Kidney tubule cell (primary cell): Measurements from ENCODE around the gene TOR1AIP2.
"Not testable (repeated sequence)": the region's sequence is repeated elsewhere in the genome, so short reads cannot be mapped to it uniquely, and the experiment has no call there.

Experiments used
- DNase-seq: peaks from one replicate; pipeline ENCODE4 v3.0.0-alpha.2; 2018; ENCODE audit warnings: low spot score

Gene TOR1AIP2

GRCh38 chr1:179807291-179807690 is 70.3 kb downstream of the TOR1AIP2 start:
- no peak for DNase-seq

- DNase-seq = no peak
Observed at GRCh38 chr1:179806333-179806732, 71.3 kb downstream of the TOR1AIP2 start.

- no peak for DNase-seq
Observed at GRCh38 chr1:179805291-179806195, 72.1 kb downstream of the TOR1AIP2 start.

GRCh38 chr1:179804417-179804816 is 73.2 kb downstream of the TOR1AIP2 start:
- DNase-seq = not testable (repeated sequence)

GRCh38 chr1:179803918-179804317 is 73.7 kb downstream of the TOR1AIP2 start:
- DNase-seq = no peak

GRCh38 chr1:179803104-179803503 is 74.5 kb downstream of the TOR1AIP2 start:
- DNase-seq = no peak

GRCh38 chr1:179800481-179800880 is 77.1 kb downstream of the TOR1AIP2 start:
- DNase-seq = no peak

- no peak for DNase-seq
Observed at GRCh38 chr1:179798864-179799516, 78.6 kb downstream of the TOR1AIP2 start.

GRCh38 chr1:179798213-179798863 is 79.3 kb downstream of the TOR1AIP2 start:
- DNase-seq = no peak

GRCh38 chr1:179794669-179795068 is 82.9 kb downstream of the TOR1AIP2 start:
- DNase-seq = no peak

- DNase-seq = no peak
Observed at GRCh38 chr1:179794146-179794545, 83.5 kb downstream of the TOR1AIP2 start.

- peak; percentile 20 for DNase-seq
Observed at GRCh38 chr1:179793281-179793680, 84.3 kb downstream of the TOR1AIP2 start.
